Mesenchymal stem cell (in vitro differentiated cells and primary cell): ENCODE measurements around the gene TRIM49D2. TPM values are rescaled to one million over a fixed set of nuclear protein-coding genes. Genes with fewer than 3 reads are reported as not detected.
"Not testable (repeated sequence)": the region's sequence is repeated elsewhere in the genome, so short reads cannot be mapped to it uniquely, and the experiment has no call there.

Experiments used
- DNase-seq: peaks from one replicate; pipeline ENCODE4 v3.0.0-alpha.2; 2013
- H2AFZ ChIP-seq: one replicate; pipeline ENCODE4 v1.6.1; 2013; ENCODE audit warnings: low read depth, mild to moderate bottlenecking, control low read depth, inconsistent platforms, low read length, moderate library complexity
- H2AK5ac ChIP-seq: 2 replicates; pipeline ENCODE4 v1.6.1; 2013; ENCODE audit warnings: low read length, moderate library complexity, mild to moderate bottlenecking, inconsistent platforms; ENCODE audit not compliant: severe bottlenecking
- H2BK120ac ChIP-seq: one replicate; pipeline ENCODE4 v1.6.1; 2013; ENCODE audit warnings: low read depth, mild to moderate bottlenecking, inconsistent platforms, low read length, moderate library complexity
- H2BK12ac ChIP-seq, 2 experiments: one replicate each; pipeline ENCODE4 v1.6.1; 2013; ENCODE audit warnings: inconsistent platforms in 2 of 2, low read length in 2 of 2, mild to moderate bottlenecking in 2 of 2, moderate library complexity in 2 of 2, control low read depth in 1 of 2
- H2BK15ac ChIP-seq: one replicate; pipeline ENCODE4 v1.6.1; 2013; ENCODE audit warnings: mild to moderate bottlenecking, low read depth, inconsistent platforms; ENCODE audit not compliant: poor library complexity, severe bottlenecking
- H2BK5ac ChIP-seq: 2 replicates; pipeline ENCODE4 v1.6.1; 2013; ENCODE audit warnings: low read depth, mild to moderate bottlenecking, low read length, control low read depth, inconsistent platforms; ENCODE audit not compliant: poor library complexity, severe bottlenecking
- H3K14ac ChIP-seq, 2 experiments: one replicate each; pipeline ENCODE4 v1.6.1; 2013; ENCODE audit warnings: inconsistent platforms in 2 of 2, low read length in 2 of 2, control low read depth in 1 of 2, mild to moderate bottlenecking in 1 of 2, moderate library complexity in 1 of 2
- H3K18ac ChIP-seq, 2 experiments: one replicate each; pipeline ENCODE4 v1.6.1; 2013; ENCODE audit warnings: inconsistent platforms in 2 of 2, low read length in 2 of 2, control low read depth in 1 of 2, low read depth in 1 of 2, mild to moderate bottlenecking in 1 of 2
- H3K23ac ChIP-seq, 2 experiments: one replicate each; pipeline ENCODE4 v1.6.1; 2013; ENCODE audit warnings: inconsistent platforms in 2 of 2, low read length in 2 of 2, mild to moderate bottlenecking in 2 of 2, moderate library complexity in 2 of 2, control low read depth in 1 of 2
- H3K27ac ChIP-seq: 2 replicates; pipeline ENCODE4 v1.5.1; 2013; ENCODE audit warnings: mild to moderate bottlenecking, moderate library complexity, low read length, control low read depth, inconsistent platforms; ENCODE audit not compliant: poor library complexity, severe bottlenecking
- H3K27me3 ChIP-seq, 2 experiments: 2 replicates each; pipeline versions ENCODE4 v1.6.1 to v1.7.0; 2013; ENCODE audit warnings: low read length in 2 of 2, mild to moderate bottlenecking in 2 of 2, moderate library complexity in 2 of 2, control low read depth in 1 of 2, inconsistent platforms in 1 of 2; ENCODE audit not compliant: control insufficient read depth in 1 of 2, insufficient read depth in 1 of 2
- H3K36me3 ChIP-seq, 2 experiments: 2 replicates each; pipeline versions ENCODE4 v1.6.1 to v1.7.0; 2013; ENCODE audit warnings: low read length in 2 of 2, control low read depth in 1 of 2, inconsistent platforms in 1 of 2, low read depth in 1 of 2, mild to moderate bottlenecking in 1 of 2; ENCODE audit not compliant: insufficient read depth in 2 of 2, control insufficient read depth in 1 of 2
- H3K4ac ChIP-seq, 2 experiments: one replicate each; pipeline ENCODE4 v1.6.1; 2013; ENCODE audit warnings: inconsistent platforms in 2 of 2, low read length in 2 of 2, mild to moderate bottlenecking in 2 of 2, moderate library complexity in 2 of 2, control low read depth in 1 of 2, low read depth in 1 of 2
- H3K4me1 ChIP-seq: 2 replicates; pipeline ENCODE4 v1.6.1; 2013; ENCODE audit warnings: low read depth, low read length, control low read depth; ENCODE audit not compliant: control insufficient read depth, insufficient read depth
- H3K4me2 ChIP-seq: 2 replicates; pipeline ENCODE4 v1.6.1; 2013; ENCODE audit warnings: low read length, mild to moderate bottlenecking, inconsistent platforms; ENCODE audit not compliant: poor library complexity, severe bottlenecking
- H3K4me3 ChIP-seq, 2 experiments: 2 replicates each; pipeline versions ENCODE4 v1.5.1 to v1.7.0; 2013; ENCODE audit warnings: low read length in 2 of 2, mild to moderate bottlenecking in 2 of 2, control low read depth in 1 of 2, low read depth in 1 of 2; ENCODE audit not compliant: insufficient read depth in 1 of 2
- H3K79me1 ChIP-seq: replicated peaks from 2 replicates; pipeline ENCODE4 v1.6.1; 2013; ENCODE audit warnings: mild to moderate bottlenecking, control low read depth, low read length, inconsistent platforms; ENCODE audit not compliant: poor library complexity, severe bottlenecking
- H3K9ac ChIP-seq: 2 replicates; pipeline ENCODE4 v1.7.0; 2013; ENCODE audit warnings: mild to moderate bottlenecking, low read length, moderate library complexity
- H3K9me3 ChIP-seq: 2 replicates; pipeline ENCODE4 v1.7.0; 2013; ENCODE audit warnings: mild to moderate bottlenecking, low read length; ENCODE audit not compliant: control insufficient read depth
- H4K8ac ChIP-seq: one replicate; pipeline ENCODE4 v1.6.1; 2013; ENCODE audit warnings: inconsistent platforms, mild to moderate bottlenecking, low read length, moderate library complexity
- H4K91ac ChIP-seq: one replicate; pipeline ENCODE4 v1.6.1; 2013; ENCODE audit warnings: mild to moderate bottlenecking, low read length, inconsistent platforms
- WGBS: methylation state at CpG from one replicate; pipeline ENCODE4 v1.1.7; 2013; ENCODE audit warnings: mixed read lengths; 5-methylcytosine and 5-hydroxymethylcytosine counted together
- polyA plus RNA-seq, 2 experiments: library from polyadenylated mRNA; stranded (reverse); fragments of 200-250 nt; gene quantifications; one replicate each; pipeline ENCODE4 v1.2.3, GENCODE V29; 2013

The TRIM49D2 gene, protein sequence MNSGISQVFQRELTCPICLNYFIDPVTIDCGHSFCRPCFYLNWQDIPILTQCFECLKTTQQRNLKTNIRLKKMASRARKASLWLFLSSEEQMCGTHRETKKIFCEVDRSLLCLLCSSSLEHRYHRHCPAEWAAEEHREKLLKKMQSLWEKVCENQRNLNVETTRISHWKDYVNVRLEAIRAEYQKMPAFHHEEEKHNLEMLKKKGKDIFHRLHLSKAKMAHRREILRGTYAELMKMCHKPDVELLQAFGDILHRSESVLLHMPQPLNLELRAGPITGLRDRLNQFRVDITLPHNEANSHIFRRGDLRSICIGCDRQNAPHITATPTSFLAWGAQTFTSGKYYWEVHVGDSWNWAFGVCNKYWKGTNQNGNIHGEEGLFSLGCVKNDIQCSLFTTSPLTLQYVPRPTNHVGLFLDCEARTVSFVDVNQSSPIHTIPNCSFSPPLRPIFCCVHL
- polyA plus RNA-seq (2013, experiment 1 of 2) = not detected
- not detected for polyA plus RNA-seq (2013, experiment 2 of 2)

GRCh38 chr11:89923764-89924163 is at the start of gene TRIM49D2:
Gene TRIM49D2 (plus strand): TSS chr11:89924064. CDS start chr11:89926762, 2,698 bp downstream.
- not testable (repeated sequence) for H3K14ac ChIP-seq, H4K8ac ChIP-seq, H3K36me3 ChIP-seq, H3K9ac ChIP-seq, DNase-seq, H2BK5ac ChIP-seq, H3K4me3 ChIP-seq, H2BK120ac ChIP-seq, H3K23ac ChIP-seq, H2BK12ac ChIP-seq, H4K91ac ChIP-seq, H3K79me1 ChIP-seq, H3K27ac ChIP-seq, H3K4me2 ChIP-seq, H2BK15ac ChIP-seq, H3K27me3 ChIP-seq, H2AK5ac ChIP-seq, H3K18ac ChIP-seq, H2AFZ ChIP-seq, H3K4ac ChIP-seq, H3K9me3 ChIP-seq, H3K4me1 ChIP-seq
- no CpG with 5 or more reads among the region's 6 CpGs for WGBS

DNA sequence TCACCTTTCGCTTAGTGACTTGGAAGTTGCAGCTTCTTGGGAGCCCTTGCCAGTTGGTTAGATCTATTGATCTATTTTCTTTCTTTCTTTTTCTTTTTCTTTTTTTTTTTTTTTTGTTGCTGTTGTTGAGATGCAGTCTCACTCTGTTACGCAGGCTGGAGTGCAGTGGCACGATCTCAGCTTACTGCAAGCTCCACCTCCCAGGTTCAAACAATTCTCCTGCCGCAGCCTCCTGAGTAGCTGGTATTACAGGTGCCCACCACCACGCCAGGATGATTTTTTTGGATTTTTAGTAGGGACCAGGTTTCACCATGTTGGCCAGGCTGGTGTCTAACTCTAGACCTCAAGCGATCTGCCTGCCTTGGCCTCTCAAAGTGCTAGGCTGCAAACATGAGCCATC is 46.4 kb upstream of the TRIM49D2 start:
- not testable (repeated sequence) for H3K23ac ChIP-seq, H3K4me1 ChIP-seq, DNase-seq, H4K8ac ChIP-seq, H3K14ac ChIP-seq, H3K18ac ChIP-seq, H3K4me2 ChIP-seq, H3K4ac ChIP-seq, H2AFZ ChIP-seq, H2BK15ac ChIP-seq, H3K4me3 ChIP-seq, H3K79me1 ChIP-seq, H2BK120ac ChIP-seq, H3K27ac ChIP-seq, H3K9me3 ChIP-seq, H3K36me3 ChIP-seq, H4K91ac ChIP-seq, H3K9ac ChIP-seq, H2AK5ac ChIP-seq, H2BK5ac ChIP-seq, H2BK12ac ChIP-seq, H3K27me3 ChIP-seq
- no CpG with 5 or more reads among the region's 6 CpGs for WGBS

- not testable (repeated sequence) for H3K14ac ChIP-seq, H3K23ac ChIP-seq, H2BK12ac ChIP-seq, H3K18ac ChIP-seq, H3K4me1 ChIP-seq, H3K4me2 ChIP-seq, H3K9me3 ChIP-seq, H2BK15ac ChIP-seq, H2BK5ac ChIP-seq, H2AK5ac ChIP-seq, H2BK120ac ChIP-seq, H3K79me1 ChIP-seq, H4K8ac ChIP-seq, H3K4ac ChIP-seq, H4K91ac ChIP-seq, H3K4me3 ChIP-seq, DNase-seq, H3K36me3 ChIP-seq, H3K9ac ChIP-seq, H3K27ac ChIP-seq, H2AFZ ChIP-seq, H3K27me3 ChIP-seq
- no CpG with 5 or more reads among the region's 3 CpGs for WGBS
Observed at GRCh38 chr11:89893245-89893644, 30.6 kb upstream of the TRIM49D2 start.

GRCh38 chr11:89900809-89901208 is 23.1 kb upstream of the TRIM49D2 start:
- H2BK5ac ChIP-seq, H3K4me1 ChIP-seq, H2BK120ac ChIP-seq, H3K9ac ChIP-seq, H3K4ac ChIP-seq, H3K23ac ChIP-seq, H2BK12ac ChIP-seq, H3K9me3 ChIP-seq, DNase-seq, H2AK5ac ChIP-seq, H3K14ac ChIP-seq, H3K36me3 ChIP-seq, H3K18ac ChIP-seq, H2BK15ac ChIP-seq, H3K4me3 ChIP-seq, H3K4me2 ChIP-seq, H4K91ac ChIP-seq, H4K8ac ChIP-seq, H3K27ac ChIP-seq, H3K79me1 ChIP-seq, H3K27me3 ChIP-seq, H2AFZ ChIP-seq: not testable (repeated sequence)
- no CpG with 5 or more reads among the region's 14 CpGs for WGBS
